ENCODE data around the gene TMEM196.

Gene TMEM196

DNA sequence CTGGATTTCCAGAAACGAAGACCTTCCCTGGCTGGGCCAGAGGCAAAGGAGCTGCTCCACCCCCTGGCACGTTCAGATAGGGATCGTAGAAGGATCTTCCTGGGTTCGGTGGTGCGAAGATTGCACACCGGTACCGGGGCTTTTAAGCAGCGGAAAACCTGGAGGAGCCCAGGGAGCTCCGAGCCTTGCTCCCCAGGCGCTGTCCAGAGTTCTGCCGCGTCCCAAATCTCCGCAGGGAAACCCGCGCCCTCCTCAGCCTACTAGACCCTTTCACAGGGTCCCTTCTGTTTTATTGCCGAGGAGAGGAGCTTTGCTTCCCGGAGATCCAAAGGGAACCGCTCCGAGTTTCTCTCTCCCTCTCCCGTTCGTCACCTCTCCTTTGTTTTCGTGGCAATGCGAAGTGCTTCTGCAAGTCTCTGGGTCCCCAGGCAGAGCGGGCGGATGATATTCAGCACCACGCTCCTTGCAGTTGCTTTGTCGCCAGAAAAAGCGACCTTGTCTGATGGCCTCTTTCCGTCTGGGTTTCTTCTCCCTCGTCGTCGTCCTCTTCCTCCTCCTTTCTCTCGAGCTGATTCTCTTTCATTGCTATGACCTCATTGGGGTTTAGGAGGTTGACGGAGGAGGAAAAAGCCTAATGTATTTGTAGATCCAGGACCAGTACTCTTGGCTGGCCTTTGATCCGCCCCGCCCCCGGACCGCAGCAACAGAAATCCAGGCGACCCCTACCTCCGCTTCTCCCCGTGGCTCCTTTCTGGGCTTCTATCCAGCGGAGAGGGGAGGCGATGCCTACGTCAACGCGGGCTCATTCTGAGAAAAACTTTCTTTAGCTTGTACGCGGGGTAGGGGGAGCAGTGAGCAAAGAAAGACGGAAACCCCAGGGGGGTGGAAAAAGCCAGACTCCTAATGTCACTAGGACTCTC is at the start of gene TMEM196:
TSS of gene TMEM196 (minus strand) at position 777 of the 920 bp plus-strand sequence. CDS start 921 bp downstream, outside the sequence.
- DNase-seq (ENCODE audit: low read depth): no peak

DNA sequence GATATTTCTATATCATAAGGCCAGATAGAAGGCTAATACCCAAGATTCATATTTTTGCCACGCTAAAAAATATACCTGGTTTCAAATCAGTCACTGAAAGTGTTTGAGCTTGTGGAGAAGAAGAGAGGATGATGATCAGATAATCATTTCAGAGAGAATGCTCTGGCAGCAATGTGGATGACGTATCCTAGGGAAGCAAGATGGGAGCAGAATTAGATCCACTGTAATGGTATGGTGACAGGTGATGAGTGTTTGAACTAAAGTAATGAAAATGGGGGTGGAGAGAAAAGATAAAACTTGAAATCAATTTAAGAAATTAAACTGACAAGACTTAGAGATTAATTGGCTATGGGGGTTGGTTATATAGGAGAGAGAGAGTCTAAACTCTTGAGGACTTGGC is 42.7 kb upstream of the TMEM196 start:
- no peak for DNase-seq (ENCODE audit: low read depth)

DNA sequence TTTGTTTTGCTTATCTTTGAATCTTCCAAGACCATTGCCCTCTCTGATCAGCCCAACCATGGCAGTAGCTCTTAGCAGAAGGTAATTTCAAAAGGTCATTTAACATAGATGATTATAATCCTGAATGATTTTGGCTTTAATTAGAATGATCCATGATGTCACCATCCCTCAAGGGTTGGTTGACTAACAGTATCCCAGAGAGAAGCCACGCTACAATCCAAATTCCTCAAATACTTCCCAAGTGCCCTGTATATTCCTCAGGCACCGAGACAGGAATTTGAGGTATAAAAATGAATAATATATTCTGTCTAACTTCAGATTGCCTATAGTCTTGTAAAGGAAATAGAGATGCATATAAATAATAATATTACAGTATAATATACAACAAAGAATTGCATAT is 42.1 kb upstream of the TMEM196 start:
- DNase-seq (ENCODE audit: low read depth): no peak

DNA sequence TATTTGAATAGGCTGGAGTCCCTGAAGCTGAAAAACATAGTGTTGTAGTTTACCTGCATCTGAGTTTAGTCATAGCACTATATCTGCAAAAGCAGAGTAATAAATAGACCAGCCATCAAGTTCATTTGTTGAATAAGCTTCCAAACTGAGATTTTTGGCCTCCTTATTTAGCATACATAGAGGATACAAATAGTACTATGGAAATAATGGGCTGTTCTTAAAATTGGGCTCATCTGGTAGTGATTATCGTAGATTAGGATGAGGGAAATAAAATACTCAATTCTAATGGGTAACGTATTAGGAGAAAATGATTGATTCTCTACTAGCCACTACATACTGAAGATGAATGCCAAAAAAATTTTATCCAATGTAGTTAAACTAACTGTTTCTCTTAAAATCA is 41.4 kb upstream of the TMEM196 start:
- DNase-seq (ENCODE audit: low read depth): no peak

DNA sequence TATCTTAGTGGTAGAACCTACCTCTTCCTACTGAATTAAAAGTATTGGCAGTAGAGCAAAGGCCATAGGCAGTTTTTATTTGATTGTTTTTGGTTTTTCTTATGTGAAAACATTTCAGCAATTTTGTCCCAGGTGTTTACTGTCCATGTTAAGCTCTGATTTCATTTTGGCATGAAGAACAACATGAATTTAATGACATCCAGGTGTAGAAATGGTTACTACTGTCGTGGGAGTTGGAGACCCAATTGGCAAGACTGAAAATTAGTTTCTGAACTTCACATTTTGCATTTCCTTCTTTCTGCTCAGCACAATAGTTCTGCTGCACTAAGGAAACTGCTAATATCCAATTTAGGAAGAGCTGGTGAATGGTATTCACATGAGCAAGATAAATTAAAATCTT is 38.0 kb upstream of the TMEM196 start:
- DNase-seq (ENCODE audit: low read depth): no peak

DNA sequence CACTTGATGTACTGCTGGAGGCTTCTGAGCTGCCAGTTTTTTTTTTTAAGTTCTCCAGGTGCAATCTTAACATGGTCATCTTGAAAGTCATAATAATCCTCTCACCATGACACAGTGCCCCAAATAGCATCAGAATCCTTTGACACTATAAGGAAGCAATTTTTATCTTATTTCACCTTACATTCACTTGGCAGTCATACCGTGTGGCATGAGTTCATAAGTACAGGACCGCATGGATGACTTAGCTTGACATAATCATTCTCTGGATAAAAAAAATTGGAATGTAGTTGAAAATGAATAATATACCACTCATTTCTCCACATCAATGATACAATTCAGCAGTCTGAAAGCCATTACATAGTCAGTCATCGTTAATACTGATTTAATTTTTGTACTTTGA is 25.6 kb upstream of the TMEM196 start:
- DNase-seq (ENCODE audit: low read depth): no peak

DNA sequence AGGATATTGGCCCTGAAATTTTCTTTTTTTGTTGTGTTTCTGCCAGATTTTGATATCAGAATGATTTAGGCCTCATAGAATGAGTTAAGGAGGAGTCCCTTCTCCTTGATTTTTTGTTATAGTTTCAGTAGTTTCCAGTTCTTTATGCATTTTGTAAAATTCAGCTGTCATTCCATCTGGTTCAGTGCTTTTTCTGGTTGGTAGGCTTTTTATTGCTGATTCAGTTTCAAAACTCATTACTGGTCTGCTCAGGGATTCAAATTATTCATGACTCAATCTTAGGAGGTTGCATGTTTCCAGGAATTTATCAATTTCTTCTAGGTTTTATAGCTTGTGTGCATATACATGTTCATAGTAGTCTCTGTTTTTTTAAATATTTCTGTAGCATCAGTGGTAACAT is 10.1 kb upstream of the TMEM196 start:
- no peak for DNase-seq (ENCODE audit: low read depth)

DNA sequence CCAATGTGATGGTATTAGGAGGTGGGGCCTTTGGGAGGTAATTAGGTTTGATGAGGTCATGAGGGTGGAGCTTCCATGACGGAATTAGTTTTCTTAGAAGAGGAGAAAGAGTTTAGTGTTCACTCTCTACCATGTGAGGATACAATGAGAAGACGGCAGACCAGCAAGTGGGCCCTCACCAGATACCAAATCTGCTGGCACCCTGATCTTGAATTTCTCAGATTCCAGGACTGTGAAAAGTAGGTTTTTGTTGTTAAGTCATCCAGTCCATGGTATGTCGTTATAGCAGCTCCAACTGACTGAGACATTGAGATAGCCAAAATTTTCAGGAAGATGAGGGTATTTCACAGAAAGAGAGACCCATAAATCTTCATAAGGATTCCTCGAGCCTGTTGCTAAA is 3.6 kb upstream of the TMEM196 start:
- DNase-seq (ENCODE audit: low read depth): no peak

DNA sequence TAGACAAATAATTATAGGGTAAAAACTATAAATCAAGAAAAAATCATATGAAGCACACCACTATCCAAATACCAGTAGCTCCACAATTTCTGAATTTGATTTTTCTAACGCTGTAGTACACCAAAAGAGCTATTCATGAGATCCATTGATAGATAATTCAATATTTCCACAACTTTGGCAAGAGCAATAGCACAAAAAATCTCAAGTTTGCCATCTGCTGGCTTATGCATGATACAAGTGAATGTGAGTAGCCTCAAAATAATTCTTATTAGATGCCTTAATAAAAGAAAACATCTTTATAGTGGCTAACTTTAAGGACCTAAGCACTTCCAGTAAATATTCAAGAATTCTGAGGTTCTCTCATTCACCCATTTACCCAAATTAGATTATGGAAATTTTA is 2.2 kb upstream of the TMEM196 start:
- DNase-seq (ENCODE audit: low read depth): no peak

DNA sequence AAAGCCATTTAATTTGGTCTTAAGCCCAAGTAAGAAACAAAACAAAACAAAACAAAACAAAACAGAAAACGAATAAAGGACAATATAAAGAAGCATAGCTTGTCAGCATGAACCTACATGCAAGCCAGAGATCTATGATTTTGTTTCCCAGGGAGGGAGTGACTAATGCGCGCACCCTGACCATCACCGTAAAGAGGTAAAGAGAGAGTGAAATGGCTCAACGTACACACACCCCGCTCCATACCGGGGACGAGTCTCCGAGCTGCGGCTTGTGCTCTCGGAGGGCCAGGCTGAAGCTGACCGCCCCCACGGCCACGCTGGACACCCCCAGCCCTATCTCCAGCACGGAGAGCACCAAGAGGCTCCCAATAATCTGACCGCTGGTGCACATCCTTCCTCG is 1.1 kb downstream of the TMEM196 start:
- no peak for DNase-seq (ENCODE audit: low read depth)

DNA sequence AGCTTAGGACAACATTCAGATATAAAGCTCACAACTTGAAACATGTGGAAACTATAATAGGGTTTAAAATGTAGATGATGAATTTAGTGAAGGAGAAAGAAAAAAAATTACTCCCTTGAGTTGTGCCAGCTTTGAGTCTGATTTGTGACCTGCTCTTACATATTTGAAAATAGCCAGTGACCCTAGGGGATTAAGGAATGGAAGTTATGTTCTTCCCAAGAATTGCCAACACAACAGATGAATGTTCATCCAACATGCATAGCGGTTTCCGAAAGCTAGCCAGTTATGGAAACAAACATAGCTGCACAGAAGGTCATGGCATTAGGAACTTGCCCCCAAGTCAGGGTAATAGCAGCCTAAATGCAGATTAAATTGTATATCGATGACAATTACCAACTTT is 10.8 kb downstream of the TMEM196 start:
- no peak for DNase-seq (ENCODE audit: low read depth)

DNA sequence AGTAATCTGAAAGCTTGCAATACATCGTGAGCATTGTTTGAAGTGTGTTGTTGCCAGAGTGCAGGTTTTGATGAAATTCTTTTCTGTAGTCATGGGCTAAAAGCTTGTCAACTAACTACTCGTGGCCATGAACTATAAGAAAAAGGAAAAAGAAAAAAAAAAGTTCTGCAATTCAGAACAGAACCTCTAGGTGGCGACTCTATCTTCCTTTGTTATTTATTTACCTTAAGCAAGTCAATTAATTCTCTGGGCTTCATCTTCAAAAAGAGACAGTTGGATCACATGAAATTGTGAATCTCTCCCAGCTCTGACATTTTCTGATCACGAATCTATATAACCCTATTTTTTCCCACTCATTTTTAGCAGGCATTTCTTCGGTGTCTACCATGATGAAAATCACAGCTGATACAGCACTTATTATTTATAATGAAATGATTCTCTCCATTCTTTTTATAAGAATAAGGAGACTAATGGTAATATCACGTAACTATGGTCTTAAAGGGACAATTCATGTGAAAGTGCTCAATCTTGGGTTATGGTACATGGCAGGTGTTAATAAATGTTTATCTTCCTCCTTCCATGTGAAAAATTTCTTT is 18.8 kb downstream of the TMEM196 start:
- DNase-seq (ENCODE audit: low read depth): no peak

DNA sequence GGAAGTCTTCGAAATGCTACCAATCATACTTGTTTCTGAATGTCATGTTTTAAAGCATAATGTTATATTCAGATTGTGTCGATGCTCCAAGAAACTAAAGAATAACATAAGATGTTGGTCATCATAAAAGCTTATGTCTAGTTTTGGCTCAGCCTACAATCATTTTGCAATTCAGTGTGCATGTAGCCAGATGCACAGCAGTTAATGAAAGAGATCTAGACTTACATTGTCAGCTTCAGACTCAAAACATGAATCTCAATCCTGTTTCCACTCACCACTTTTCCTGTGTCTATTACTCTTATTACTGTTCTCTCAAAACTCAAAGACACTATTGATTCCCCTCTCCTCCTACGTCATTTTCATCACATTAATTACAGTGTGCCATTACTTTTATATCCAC is 21.4 kb downstream of the TMEM196 start:
- DNase-seq (ENCODE audit: low read depth): no peak

DNA sequence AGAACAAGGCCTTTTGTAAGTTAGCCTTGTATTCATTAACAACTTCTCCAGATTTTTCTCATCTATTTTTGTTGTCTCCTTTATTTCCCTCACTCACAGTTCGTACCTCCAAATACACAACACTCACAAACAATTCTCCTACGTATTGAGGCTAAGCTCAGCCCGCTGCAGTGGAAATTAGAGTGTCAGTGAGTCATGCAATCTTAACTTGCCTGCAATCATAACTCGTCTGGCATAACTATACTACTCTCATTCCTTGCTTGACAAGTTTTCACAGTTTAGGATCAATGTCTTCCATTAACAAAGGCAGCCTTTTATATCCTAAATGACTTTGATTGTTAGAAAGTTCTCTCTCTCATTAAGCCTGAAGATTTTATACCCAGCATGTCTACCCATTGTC is 23.8 kb downstream of the TMEM196 start:
- no peak for DNase-seq (ENCODE audit: low read depth)

DNA sequence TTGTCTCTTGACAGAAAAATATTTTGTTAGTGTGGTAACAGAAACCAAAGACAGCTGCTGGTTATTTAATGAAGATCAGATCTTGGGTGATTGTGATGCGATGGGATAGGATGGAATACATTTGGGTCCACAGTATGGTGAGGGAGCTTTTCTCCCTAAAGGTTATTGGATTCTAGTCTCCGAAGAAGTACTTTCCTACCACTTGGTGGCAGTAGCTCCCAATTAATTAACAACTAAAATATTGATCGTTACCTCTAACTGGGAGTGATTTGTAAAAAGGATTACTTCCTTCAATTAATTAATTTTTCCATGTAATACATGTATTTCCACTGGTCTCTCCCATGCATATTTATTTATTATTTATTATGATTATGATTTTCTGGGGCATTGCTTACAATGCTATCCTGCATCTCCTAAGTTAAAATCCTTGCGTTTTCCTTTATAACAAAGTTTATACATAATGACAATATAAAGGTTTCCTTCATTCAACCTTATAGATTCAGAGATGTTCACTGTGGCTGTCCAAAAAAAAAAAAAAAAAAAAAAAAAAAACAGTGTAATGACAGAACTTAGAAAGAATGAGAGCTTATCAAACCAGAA is 25.6 kb downstream of the TMEM196 start:
- DNase-seq (ENCODE audit: low read depth): no peak

DNA sequence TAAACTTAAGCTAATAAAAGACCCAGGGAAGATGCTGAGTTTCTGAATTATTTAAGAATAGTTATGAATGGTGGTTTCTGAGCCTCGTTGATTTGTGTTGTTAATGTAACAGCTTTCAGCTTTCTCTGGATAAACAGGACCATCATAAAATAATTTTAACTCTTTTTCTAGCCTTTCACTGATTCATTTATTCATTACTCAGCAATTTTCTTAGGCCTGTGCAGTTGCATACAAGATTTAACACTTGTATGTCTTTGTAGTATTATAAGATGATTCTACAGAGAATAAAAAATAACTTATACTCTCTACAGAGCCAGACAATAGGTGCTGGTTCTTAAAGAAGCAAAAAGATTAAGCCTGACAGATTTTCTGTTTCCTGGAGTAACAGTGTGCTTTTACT is 29.3 kb downstream of the TMEM196 start:
- no peak for DNase-seq (ENCODE audit: low read depth)

DNA sequence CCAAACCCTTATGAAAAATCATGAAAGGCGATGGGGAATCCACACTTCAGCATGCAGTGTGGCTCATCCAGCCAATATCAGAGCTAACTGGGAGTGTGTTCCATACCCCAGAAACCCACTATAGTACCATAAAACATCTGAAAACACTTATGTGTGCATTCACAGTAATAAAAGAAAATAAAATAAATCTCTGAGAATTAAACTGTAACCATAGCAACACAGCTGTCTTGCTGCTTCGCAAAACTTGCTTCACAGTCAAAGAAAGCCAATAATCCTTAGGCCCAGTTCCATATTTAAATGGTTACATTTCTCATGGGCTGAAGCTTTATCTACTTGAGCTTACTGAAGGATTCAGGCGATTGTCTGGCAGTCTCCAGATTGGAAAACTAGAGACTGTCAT is 44.7 kb downstream of the TMEM196 start:
- no peak for DNase-seq (ENCODE audit: low read depth)

DNA sequence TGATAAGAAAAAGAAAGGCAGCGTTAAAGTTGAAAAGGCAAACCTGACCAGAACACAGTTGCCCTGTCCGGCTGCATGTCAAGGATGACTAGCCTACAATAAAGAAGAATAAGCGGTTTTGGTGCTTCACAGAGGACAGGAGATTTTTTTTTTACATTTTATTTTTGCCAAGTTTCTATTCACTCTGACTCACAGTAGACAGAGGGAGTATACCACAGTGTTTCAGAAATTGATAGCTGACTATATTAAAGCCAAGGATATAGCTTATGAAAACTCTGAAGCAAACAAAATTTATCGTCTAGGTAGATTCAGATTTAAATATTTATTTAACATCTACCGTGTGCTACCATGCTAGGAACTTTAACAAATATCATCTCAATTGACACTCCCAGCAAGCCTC is 47.6 kb downstream of the TMEM196 start:
- DNase-seq (ENCODE audit: low read depth): no peak

DNA sequence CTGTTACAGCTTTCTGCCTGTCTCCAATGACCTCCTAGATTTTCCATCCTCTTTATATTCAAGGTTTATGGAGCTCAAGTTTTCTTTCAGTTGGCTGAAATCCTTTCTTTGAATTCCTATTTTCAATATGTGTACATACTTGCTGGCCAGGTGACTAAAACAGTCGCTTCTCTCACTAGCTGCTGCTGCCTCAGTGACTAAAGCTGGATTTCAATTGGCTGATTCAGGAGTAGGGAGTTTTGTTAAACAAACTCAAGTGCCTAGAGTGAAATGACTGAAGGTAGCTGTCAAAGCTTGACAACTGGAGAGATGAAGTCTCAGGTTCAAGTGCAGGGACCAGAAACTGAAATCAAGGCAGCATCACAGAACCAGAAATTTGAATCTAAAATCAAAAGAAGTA is 57.9 kb downstream of the TMEM196 start:
- no peak for DNase-seq (ENCODE audit: low read depth)

DNA sequence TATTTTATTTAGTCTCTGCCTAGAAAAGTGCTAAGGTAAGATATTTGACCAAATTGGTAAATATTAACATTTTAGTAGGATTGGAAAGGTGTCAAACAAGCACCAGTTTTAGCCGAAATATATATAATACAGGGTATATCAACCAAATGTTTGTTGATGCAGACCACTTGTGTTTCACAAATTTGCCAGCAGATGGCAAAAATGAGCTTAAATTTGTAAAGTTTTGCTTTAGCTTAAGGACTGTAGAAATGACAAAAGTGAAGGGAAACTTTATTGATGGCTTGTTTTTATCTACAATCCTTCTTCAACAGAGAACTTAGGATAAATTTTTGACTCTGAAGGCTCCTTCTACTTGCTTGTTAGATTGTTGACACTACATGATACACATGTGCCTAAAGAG is 59.7 kb downstream of the TMEM196 start:
- DNase-seq (ENCODE audit: low read depth): no peak

DNA sequence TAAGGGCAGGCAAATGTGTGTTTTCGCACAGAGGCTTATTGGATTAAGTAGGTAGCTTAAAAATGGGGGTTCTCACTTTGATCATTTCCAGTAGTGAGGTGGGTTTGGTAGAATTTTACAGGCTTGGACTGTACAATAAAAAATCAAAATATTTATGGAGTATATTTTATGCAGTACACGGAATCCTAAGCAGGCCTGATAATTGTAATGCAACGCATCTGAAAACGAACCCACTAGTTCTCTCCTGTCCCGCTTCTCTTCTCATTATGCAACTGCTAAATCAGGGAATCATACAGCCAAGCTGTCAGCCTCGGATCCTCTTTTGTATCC is 64.2 kb downstream of the TMEM196 start:
- DNase-seq (ENCODE audit: low read depth): no peak

DNA sequence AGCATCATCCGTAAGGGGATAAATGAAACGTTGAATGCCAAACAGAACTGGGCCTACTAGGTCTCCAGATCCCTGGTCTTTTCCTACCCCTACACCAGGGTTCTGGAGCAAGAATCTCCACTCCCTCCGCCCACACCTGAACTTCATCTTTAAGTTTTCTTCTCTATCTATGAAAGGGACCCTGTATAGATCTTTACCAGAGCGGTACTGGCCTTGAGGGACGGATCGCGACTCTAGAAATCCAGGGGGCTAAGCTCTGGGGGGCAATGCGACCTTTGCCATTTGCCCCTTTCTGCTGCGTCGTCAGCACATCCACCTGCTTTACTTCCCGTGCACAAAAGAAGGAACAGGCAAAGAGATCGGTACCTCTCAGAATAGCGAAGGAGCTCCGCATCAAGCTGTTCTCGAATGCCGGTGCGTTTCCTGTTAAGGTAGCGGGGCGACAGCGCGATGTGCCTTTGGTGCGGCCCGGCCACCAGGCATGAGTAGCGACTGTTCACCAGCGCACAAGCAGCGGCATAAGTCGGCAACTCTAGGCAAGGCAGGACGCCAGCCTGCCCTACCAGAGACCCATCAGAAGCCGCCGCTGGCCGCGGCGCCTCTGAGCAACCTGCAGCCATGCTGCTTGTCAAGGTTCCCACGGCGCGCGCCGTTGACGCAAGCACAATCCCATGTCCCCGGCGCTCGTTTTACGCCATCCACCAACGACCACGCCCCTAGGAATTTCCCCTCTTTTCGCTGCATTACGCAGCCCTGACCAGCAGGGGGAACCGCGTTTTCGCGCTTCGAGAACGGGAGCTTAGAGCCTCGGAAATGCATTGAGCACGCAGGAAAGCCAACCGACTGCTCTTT is 64.8 kb downstream of the TMEM196 start, which contains the start of gene POLR1F:
TSS of gene POLR1F (minus strand) at position 641 of the 852 bp plus-strand sequence. CDS start at position 620, 21 bp downstream.
- DNase-seq (ENCODE audit: low read depth): peak; percentile 88

All from stimulated activated CD8-positive, alpha-beta memory T cell treated with anti-CD3 and anti-CD28 coated beads, Interleukin-7, amount 100 ng/mL, for 24 hours (primary cell).